Measurements from ENCODE around the gene NLRP12.

- no peak for TF ChIP-seq EZH2phosphoT487 (IDR thresholded peaks at IDR 0.05; ENCODE audit: insufficient read depth, low read depth)
- no peak for TF ChIP-seq EZH2 (IDR thresholded peaks at IDR 0.05; ENCODE audit: insufficient read depth, poor library complexity, severe bottlenecking)
Observed at GRCh38 chr19:53780506-53780905, 43.6 kb downstream of the NLRP12 start.
